Activated B cell treated with CpG ODN at 0.5 μM for 24 hours (primary cell): ENCODE results near the gene NKAIN2. TPM values are rescaled to one million over a fixed set of nuclear protein-coding genes. Genes with fewer than 3 reads are reported as not detected.

ENCODE experiments used
- ATAC-seq: fragments of 200-7000 bp; cut with Tn5 transposase; one replicate; pipeline ENCODE4 v1.10.0; 2021; ENCODE audit warnings: low read depth, mild to moderate bottlenecking, moderate library complexity
- CTCF ChIA-PET: fragments of 350-600 bp; sonication (Branson Sonifier 250); formaldehyde crosslinking; loops from one replicate; lab custom pipeline; 2021; ENCODE audit warnings: antibody characterized with exemption; lab: Charles Lee
- POLR2A ChIA-PET: fragments of 350-600 bp; sonication (Branson Sonifier 250); formaldehyde crosslinking; loops from one replicate; lab custom pipeline; 2021; ENCODE audit warnings: antibody characterized with exemption; lab: Charles Lee
- DNase-seq: peaks from one replicate; pipeline ENCODE4 v3.0.0; 2022
- H3K27ac Mint-ChIP-seq: one replicate; pipeline ENCODE4 v1.8.0; 2020; ENCODE audit warnings: mixed read lengths
- H3K27me3 Mint-ChIP-seq: one replicate; pipeline ENCODE4 v1.8.0; 2021; ENCODE audit warnings: mixed read lengths
- H3K36me3 Mint-ChIP-seq: one replicate; pipeline ENCODE4 v1.8.0; 2021; ENCODE audit warnings: low read depth, mixed read lengths
- H3K4me1 Mint-ChIP-seq: one replicate; pipeline ENCODE4 v1.8.0; 2021; ENCODE audit warnings: mixed read lengths
- H3K4me3 Mint-ChIP-seq: one replicate; pipeline ENCODE4 v1.8.0; 2020; ENCODE audit warnings: mild to moderate bottlenecking, mixed read lengths
- H3K9me3 Mint-ChIP-seq: one replicate; pipeline ENCODE4 v1.8.0; 2020; ENCODE audit warnings: mixed read lengths
- CTCF ChIP-seq: fragments of 200-600 bp; IDR thresholded peaks from one replicate; pipeline ENCODE4 v1.8.0; 2022; ENCODE audit warnings: antibody characterized with exemption, mild to moderate bottlenecking
- intact Hi-C: fragments of 100-400 bp; cut with micrococcal nuclease; formaldehyde crosslinking; loops from one replicate; pipeline ENCODE4 v1.15.1; 2024
- total RNA-seq: library from RNA; stranded (reverse); gene quantifications from 2 replicates; pipeline ENCODE4 v1.2.3, GENCODE V29; 2022

NKAIN2 gene
- total RNA-seq, 1 donor from 2014 or later = not detected

- Mint-ChIP-seq H3K9me3 (no peaks in the 10 kb centered on the region), H3K36me3 (no peaks in the 10 kb centered on the region), H3K27ac (no peak overlapping the region), H3K4me1 (no peaks in the 10 kb centered on the region), H3K27me3 (no peaks in the 10 kb centered on the region), H3K4me3 (no peak overlapping the region)
- ATAC-seq = no peak
- intact Hi-C loops = no loop called here
- no peak for TF ChIP-seq CTCF
- ChIA-PET POLR2A (no interaction called here), CTCF (no interaction called here)
- DNase-seq = no peak
Observed at GRCh38 chr6:124022641-124023040, 219.0 kb downstream of the NKAIN2 start.

- no peak overlapping the region for H3K27ac Mint-ChIP-seq
Observed at GRCh38 chr6:124026694-124027093, 223.0 kb downstream of the NKAIN2 start.

GRCh38 chr6:124027392-124027791, 223.7 kb downstream of the NKAIN2 start:
- ChIA-PET POLR2A (no interaction called here), CTCF (no interaction called here)
- no peak overlapping the region for H3K4me3 Mint-ChIP-seq
- no peak for TF ChIP-seq CTCF
- no peaks in the 10 kb centered on the region for H3K4me1 Mint-ChIP-seq
- H3K27ac Mint-ChIP-seq = no peak overlapping the region
- DNase-seq (no peak), ATAC-seq (no peak)
- H3K9me3 Mint-ChIP-seq = no peaks in the 10 kb centered on the region
- no peaks in the 10 kb centered on the region for H3K36me3 Mint-ChIP-seq
- no peaks in the 10 kb centered on the region for H3K27me3 Mint-ChIP-seq
- intact Hi-C loops = no loop called here

More at GRCh38 chr6:124026694-124027093, 223.0 kb downstream of the NKAIN2 start:
- Mint-ChIP-seq H3K27me3 (no peaks in the 10 kb centered on the region), H3K36me3 (no peaks in the 10 kb centered on the region), H3K4me1 (no peaks in the 10 kb centered on the region), H3K4me3 (no peak overlapping the region), H3K9me3 (no peaks in the 10 kb centered on the region)
- ChIA-PET CTCF (no interaction called here), POLR2A (no interaction called here)
- intact Hi-C loops = no loop called here
- no peak for TF ChIP-seq CTCF
- ATAC-seq (no peak), DNase-seq (no peak)

GRCh38 chr6:124028117-124028516, 224.5 kb downstream of the NKAIN2 start:
- H3K4me3 Mint-ChIP-seq = no peak overlapping the region

GRCh38 chr6:124029567-124029966, 225.9 kb downstream of the NKAIN2 start:
- ChIA-PET POLR2A (no interaction called here), CTCF (no interaction called here)
- Mint-ChIP-seq H3K9me3 (no peaks in the 10 kb centered on the region), H3K4me1 (no peaks in the 10 kb centered on the region), H3K4me3 (no peak overlapping the region), H3K27ac (no peak overlapping the region), H3K27me3 (no peaks in the 10 kb centered on the region), H3K36me3 (no peaks in the 10 kb centered on the region)
- ATAC-seq (no peak), DNase-seq (no peak)
- no peak for TF ChIP-seq CTCF
- intact Hi-C loops = no loop called here

More at GRCh38 chr6:124028117-124028516, 224.5 kb downstream of the NKAIN2 start:
- no peaks in the 10 kb centered on the region for H3K9me3 Mint-ChIP-seq
- ATAC-seq (no peak), DNase-seq (no peak)
- H3K36me3 Mint-ChIP-seq = no peaks in the 10 kb centered on the region
- no peak for TF ChIP-seq CTCF
- ChIA-PET POLR2A (no interaction called here), CTCF (no interaction called here)
- H3K27me3 Mint-ChIP-seq = no peaks in the 10 kb centered on the region
- intact Hi-C loops = no loop called here
- no peak overlapping the region for H3K27ac Mint-ChIP-seq
- H3K4me1 Mint-ChIP-seq = no peaks in the 10 kb centered on the region
